Measurements from ENCODE around the gene DLEC1. TPM values are rescaled to one million over a fixed set of nuclear protein-coding genes. Genes with fewer than 3 reads are reported as not detected.

DLEC1 gene
- total and polyA plus RNA-seq, 9 of the 15 experiments (the other 6 are each of a cell fraction or from before 2014, with no cell fraction given), result 0.07 to 0.08 TPM; not detected in 7

GRCh38 chr3:38117748-38118420, 78.9 kb downstream of the DLEC1 start (continued):
- 0 out of 2 replicates have a peak, but pooled peaks have one; percentile 34 for TF ChIP-seq HBP1 (CRISPR knock-in tag; IDR thresholded peaks at IDR 0.05)
- peak; percentile 94 for TF ChIP-seq BHLHE40 (IDR thresholded peaks at IDR 0.05; ENCODE audit: low read length)
- TF ChIP-seq PRMT5 (CRISPR knock-in tag; IDR thresholded peaks at IDR 0.05), result no peak
- TF ChIP-seq BRF2 (IDR thresholded peaks at IDR 0.05; ENCODE audit: borderline replicate concordance, insufficient read depth, insufficient read length), result no peak
- TF ChIP-seq MLLT1 (IDR thresholded peaks at IDR 0.05), result no peak
- TF ChIP-seq ZNF695 (CRISPR knock-in tag; IDR thresholded peaks at IDR 0.05), result no peak
- no peak for TF ChIP-seq TCFL5 (CRISPR knock-in tag; conservative IDR thresholded peaks at IDR 0.05)
- no peak for TF ChIP-seq ZNF407 (IDR thresholded peaks at IDR 0.05; ENCODE audit: low read depth)
- TF ChIP-seq STAT6 (CRISPR knock-in tag; IDR thresholded peaks at IDR 0.05), result no peak
- no peak for TF ChIP-seq ZNF146 (CRISPR knock-in tag; IDR thresholded peaks at IDR 0.05; ENCODE audit: unreplicated experiment)
- no peak for TF ChIP-seq FOXJ2 (tag; IDR thresholded peaks at IDR 0.05)
- TF ChIP-seq ZNF274 (IDR thresholded peaks at IDR 0.05; ENCODE audit: borderline replicate concordance, low read depth, low read length), result no peak
